ENCODE data around the gene HS3ST6. TPM values are rescaled to one million over a fixed set of nuclear protein-coding genes. Genes with fewer than 3 reads are reported as not detected.

The HS3ST6 gene
- total RNA-seq, 1 experiment from 2014 or later: not detected

GRCh38 chr16:1949507-1949906 lies 31.3 kb upstream of the HS3ST6 start:
- TF ChIP-seq, protein P1, sequence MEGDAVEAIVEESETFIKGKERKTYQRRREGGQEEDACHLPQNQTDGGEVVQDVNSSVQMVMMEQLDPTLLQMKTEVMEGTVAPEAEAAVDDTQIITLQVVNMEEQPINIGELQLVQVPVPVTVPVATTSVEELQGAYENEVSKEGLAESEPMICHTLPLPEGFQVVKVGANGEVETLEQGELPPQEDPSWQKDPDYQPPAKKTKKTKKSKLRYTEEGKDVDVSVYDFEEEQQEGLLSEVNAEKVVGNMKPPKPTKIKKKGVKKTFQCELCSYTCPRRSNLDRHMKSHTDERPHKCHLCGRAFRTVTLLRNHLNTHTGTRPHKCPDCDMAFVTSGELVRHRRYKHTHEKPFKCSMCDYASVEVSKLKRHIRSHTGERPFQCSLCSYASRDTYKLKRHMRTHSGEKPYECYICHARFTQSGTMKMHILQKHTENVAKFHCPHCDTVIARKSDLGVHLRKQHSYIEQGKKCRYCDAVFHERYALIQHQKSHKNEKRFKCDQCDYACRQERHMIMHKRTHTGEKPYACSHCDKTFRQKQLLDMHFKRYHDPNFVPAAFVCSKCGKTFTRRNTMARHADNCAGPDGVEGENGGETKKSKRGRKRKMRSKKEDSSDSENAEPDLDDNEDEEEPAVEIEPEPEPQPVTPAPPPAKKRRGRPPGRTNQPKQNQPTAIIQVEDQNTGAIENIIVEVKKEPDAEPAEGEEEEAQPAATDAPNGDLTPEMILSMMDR (conservative IDR thresholded peaks at IDR 0.05; ENCODE audit: low read depth, low read length): no peak
- TF ChIP-seq EZH2phosphoT487 (IDR thresholded peaks at IDR 0.05; ENCODE audit: borderline replicate concordance, low read length) (no peak), EZH2 (IDR thresholded peaks at IDR 0.05; ENCODE audit: low read length, unreplicated experiment) (no peak)
- POLR2A ChIA-PET (ENCODE audit: unreplicated experiment): no interaction called here
- Histone ChIP-seq H3F3A (ENCODE audit: low read length, unreplicated experiment) (no peaks in the 10 kb centered on the region), H3K9me3 (ENCODE audit: low read length) (no peaks in the 10 kb centered on the region), H4K20me1 (ENCODE audit: low read length) (no peaks in the 10 kb centered on the region), H3K4me1 (ENCODE audit: insufficient read depth, low read length) (no peaks in the 10 kb centered on the region), H3K27me3 (ENCODE audit: low read length) (no peaks in the 10 kb centered on the region), H3K36me3 (ENCODE audit: low read depth, low read length) (no peaks in the 10 kb centered on the region), H2AFZ (ENCODE audit: low read length) (no peak overlapping the region), H3K27ac (ENCODE audit: low read length) (no peak overlapping the region), H3K9me2 (replicated peaks; ENCODE audit: low read length) (no peaks in the 10 kb centered on the region), H3K4me2 (ENCODE audit: low read length) (no peak overlapping the region), H3K79me2 (ENCODE audit: low read length) (no peaks in the 10 kb centered on the region), H3K9ac (ENCODE audit: low read length) (no peak overlapping the region), H3K4me3 (ENCODE audit: low read length) (no peak overlapping the region)
- ATAC-seq: no peak
- DNase-seq: no peak
- intact Hi-C loops (cut with micrococcal nuclease): no loop called here
- BruUV-seq (replicated peaks): no TSS peak
- CTCF ChIA-PET: interaction anchor here (0.7 kb wide), 1 partner anchor 191 kb away, joined by 9 read pairs; no protein-coding TSS in a partner anchor

- no peaks in the 10 kb centered on the region for H3F3A ChIP-seq (ENCODE audit: low read length, unreplicated experiment)
- no peak overlapping the region for H3K4me2 ChIP-seq (ENCODE audit: low read length)
- H3K79me2 ChIP-seq (ENCODE audit: low read length): peaks cover 6% of the 10 kb centered on the region; the same call in 1 of the 2 replicates
- H3K9me3 ChIP-seq (ENCODE audit: low read length): no peaks in the 10 kb centered on the region
- TF ChIP-seq EZH2 (IDR thresholded peaks at IDR 0.05; ENCODE audit: low read length, unreplicated experiment): no peak
- TF ChIP-seq EZH2phosphoT487 (IDR thresholded peaks at IDR 0.05; ENCODE audit: borderline replicate concordance, low read length): no peak
- TF ChIP-seq, protein P1 (conservative IDR thresholded peaks at IDR 0.05; ENCODE audit: low read depth, low read length): no peak
- no peak overlapping the region for H3K9ac ChIP-seq (ENCODE audit: low read length)
- POLR2A ChIA-PET (ENCODE audit: unreplicated experiment): no interaction called here
- no peak overlapping the region for H3K27ac ChIP-seq (ENCODE audit: low read length)
- ATAC-seq: no peak
- DNase-seq: no peak
- no peak overlapping the region for H3K4me3 ChIP-seq (ENCODE audit: low read length)
- H4K20me1 ChIP-seq (ENCODE audit: low read length): no peaks in the 10 kb centered on the region
- peaks cover 2% of the 10 kb centered on the region for H3K4me1 ChIP-seq (ENCODE audit: insufficient read depth, low read length)
- intact Hi-C loops (cut with micrococcal nuclease): no loop called here
- CTCF ChIA-PET: no interaction called here
- no peaks in the 10 kb centered on the region for H3K9me2 ChIP-seq (replicated peaks; ENCODE audit: low read length)
- no peaks in the 10 kb centered on the region for H3K36me3 ChIP-seq (ENCODE audit: low read depth, low read length)
- no TSS peak for BruUV-seq (replicated peaks)
- no peaks in the 10 kb centered on the region for H3K27me3 ChIP-seq (ENCODE audit: low read length)
- H2AFZ ChIP-seq (ENCODE audit: low read length): no peak overlapping the region
Observed at GRCh38 chr16:1947369-1947670, 29.1 kb upstream of the HS3ST6 start.

- Histone ChIP-seq H3K27me3 (ENCODE audit: low read length) (no peaks in the 10 kb centered on the region), H3K79me2 (ENCODE audit: low read length) (peaks cover 6% of the 10 kb centered on the region; the same call in 1 of the 2 replicates), H3K9me2 (replicated peaks; ENCODE audit: low read length) (no peaks in the 10 kb centered on the region), H3K36me3 (ENCODE audit: low read depth, low read length) (no peaks in the 10 kb centered on the region), H4K20me1 (ENCODE audit: low read length) (no peaks in the 10 kb centered on the region), H3K9ac (ENCODE audit: low read length) (no peak overlapping the region), H3F3A (ENCODE audit: low read length, unreplicated experiment) (no peaks in the 10 kb centered on the region), H3K4me2 (ENCODE audit: low read length) (no peak overlapping the region), H3K9me3 (ENCODE audit: low read length) (no peaks in the 10 kb centered on the region), H3K27ac (ENCODE audit: low read length) (no peak overlapping the region), H2AFZ (ENCODE audit: low read length) (no peak overlapping the region), H3K4me1 (ENCODE audit: insufficient read depth, low read length) (peaks cover 8% of the 10 kb centered on the region), H3K4me3 (ENCODE audit: low read length) (no peak overlapping the region)
- BruUV-seq (replicated peaks): no TSS peak
- intact Hi-C loops (cut with micrococcal nuclease): no loop called here
- ATAC-seq: no peak
- ChIA-PET POLR2A (ENCODE audit: unreplicated experiment) (no interaction called here), CTCF (no interaction called here)
- TF ChIP-seq EZH2phosphoT487 (IDR thresholded peaks at IDR 0.05; ENCODE audit: borderline replicate concordance, low read length) (no peak), EZH2 (IDR thresholded peaks at IDR 0.05; ENCODE audit: low read length, unreplicated experiment) (no peak)
- TF ChIP-seq, protein P1 (conservative IDR thresholded peaks at IDR 0.05; ENCODE audit: low read depth, low read length): no peak
- no peak for DNase-seq
Observed at GRCh38 chr16:1946495-1947368, 28.5 kb upstream of the HS3ST6 start.
